ENCODE results near the gene VANGL2.

The VANGL2 gene

GRCh38 chr1:160406131-160406968 is 6.0 kb downstream of the VANGL2 start:
- no peak for DNase-seq

GRCh38 chr1:160407839-160408801 is 7.8 kb downstream of the VANGL2 start:
- no peak for DNase-seq

GRCh38 chr1:160408864-160409263 is 8.5 kb downstream of the VANGL2 start:
- DNase-seq = no peak

GRCh38 chr1:160409486-160409885 is 9.1 kb downstream of the VANGL2 start:
- DNase-seq = no peak

GRCh38 chr1:160410406-160411005 is 10.1 kb downstream of the VANGL2 start:
- no peak for DNase-seq

GRCh38 chr1:160411271-160412027 is 11.1 kb downstream of the VANGL2 start:
- no peak for DNase-seq

GRCh38 chr1:160412028-160412362 is 11.6 kb downstream of the VANGL2 start:
- no peak for DNase-seq

- DNase-seq = no peak
These were observed 13.4 kb downstream of the VANGL2 start for GRCh38 chr1:160413716-160414115.

GRCh38 chr1:160414881-160415280 is 14.5 kb downstream of the VANGL2 start:
- no peak for DNase-seq

- DNase-seq = no peak
These were observed 15.4 kb downstream of the VANGL2 start for GRCh38 chr1:160415696-160416290.

GRCh38 chr1:160416369-160416768 is 16.0 kb downstream of the VANGL2 start:
- DNase-seq = no peak

- DNase-seq = no peak
These were observed 18.1 kb downstream of the VANGL2 start for GRCh38 chr1:160418483-160418882.

- DNase-seq = no peak
These were observed 18.9 kb downstream of the VANGL2 start for GRCh38 chr1:160419150-160419837.

- no peak for DNase-seq
These were observed 19.4 kb downstream of the VANGL2 start for GRCh38 chr1:160419838-160420169.

GRCh38 chr1:160420881-160421842 is 20.8 kb downstream of the VANGL2 start:
- no peak for DNase-seq

GRCh38 chr1:160421881-160422280 is 21.5 kb downstream of the VANGL2 start:
- DNase-seq = no peak

GRCh38 chr1:160423966-160424365 is 23.6 kb downstream of the VANGL2 start:
- no peak for DNase-seq

- DNase-seq = no peak
These were observed 25.5 kb downstream of the VANGL2 start for GRCh38 chr1:160425847-160426246.

- DNase-seq = no peak
These were observed 27.3 kb downstream of the VANGL2 start for GRCh38 chr1:160427625-160428024.

GRCh38 chr1:160428053-160428452 is 27.7 kb downstream of the VANGL2 start:
- DNase-seq = no peak

- DNase-seq = peak; percentile 15
These were observed 28.3 kb downstream of the VANGL2 start for GRCh38 chr1:160428655-160429054.
